ENCODE results near the gene AGMO.

Gene AGMO

DNA sequence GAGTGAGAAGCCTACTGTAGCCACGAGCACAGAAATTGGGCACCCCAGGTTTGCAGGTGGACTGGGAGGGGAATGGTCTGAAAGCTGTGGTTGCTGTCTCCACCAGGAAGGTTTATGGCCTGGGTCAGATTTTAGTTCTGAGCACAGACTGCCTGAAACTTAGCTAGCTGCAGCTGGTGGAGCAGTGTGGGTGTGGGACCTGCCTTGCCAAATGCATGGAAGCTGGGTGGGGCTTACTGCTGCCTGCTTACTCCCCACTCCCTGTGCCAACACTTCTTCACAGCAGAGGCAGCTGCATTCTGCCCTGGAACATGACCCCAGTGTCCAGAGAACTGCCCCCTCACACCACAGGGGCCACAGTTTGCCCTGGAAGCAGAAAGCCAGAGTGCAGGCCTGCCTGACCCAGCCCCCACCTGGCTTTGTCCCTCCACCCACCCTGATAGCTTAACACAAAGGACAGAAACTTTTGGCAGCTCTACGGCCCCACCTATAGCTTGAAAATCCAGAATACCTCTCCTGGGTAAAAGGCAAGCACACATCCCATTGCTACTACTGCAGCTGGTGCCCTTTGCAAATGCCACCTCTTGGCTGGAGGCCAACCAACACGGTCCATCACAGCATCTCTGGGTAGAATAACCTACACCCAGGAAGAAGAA, 281.6 kb downstream of the AGMO start:
- no peaks in the 10 kb centered on the region for H3K27me3 ChIP-seq
- no peak overlapping the region for H3K27ac ChIP-seq
- no peaks in the 10 kb centered on the region for H3K4me1 ChIP-seq
- no peaks in the 10 kb centered on the region for H3K36me3 ChIP-seq
- no peaks in the 10 kb centered on the region for H4K20me1 ChIP-seq
- H3K9ac ChIP-seq: no peak overlapping the region
- TF ChIP-seq Cebpa-rat (IDR thresholded peaks at IDR 0.05): no peak
- no peak overlapping the region for H3K4me3 ChIP-seq
- peaks cover 17 to 47% (median 27%) of the 10 kb centered on the region in 11 experiments for H3K9me3 ChIP-seq (replicated peaks in 1 of 11)
- H3K4me2 ChIP-seq: no peak overlapping the region

GRCh38 chr7:15279640-15280039, 282.2 kb downstream of the AGMO start:
- Histone ChIP-seq H4K20me1 (no peaks in the 10 kb centered on the region), H3K4me3 (no peak overlapping the region), H3K27ac (no peak overlapping the region), H3K9ac (no peak overlapping the region), H3K9me3 (replicated peaks in 1 of 11) (peaks cover 17 to 47% (median 27%) of the 10 kb centered on the region in 11 experiments), H3K4me2 (no peak overlapping the region), H3K36me3 (no peaks in the 10 kb centered on the region), H3K4me1 (no peaks in the 10 kb centered on the region), H3K27me3 (no peaks in the 10 kb centered on the region)
- no peak for TF ChIP-seq Cebpa-rat (IDR thresholded peaks at IDR 0.05)

DNA sequence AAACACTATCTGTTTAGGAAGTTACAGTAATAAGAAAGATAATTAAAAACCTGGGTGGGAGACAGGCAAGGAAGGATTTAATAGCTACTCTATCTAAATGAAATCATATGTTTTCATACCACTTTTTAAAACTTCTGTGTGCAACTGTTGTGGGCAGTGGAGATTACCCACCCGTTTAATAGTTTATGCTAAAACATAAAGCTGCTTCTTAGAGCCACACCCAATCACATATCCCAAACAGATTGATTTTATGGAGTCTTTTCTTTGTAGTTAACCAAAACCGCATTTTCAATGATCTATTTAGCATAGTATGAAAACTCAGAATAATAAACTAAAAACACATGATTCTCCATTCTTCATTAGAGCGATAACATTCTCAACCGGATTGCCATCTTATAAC, 304.1 kb downstream of the AGMO start:
- no peak overlapping the region for H3K27ac ChIP-seq
- H3K36me3 ChIP-seq: no peaks in the 10 kb centered on the region
- no peak overlapping the region for H3K9ac ChIP-seq
- no peak overlapping the region for H3K4me2 ChIP-seq
- TF ChIP-seq Cebpa-rat (IDR thresholded peaks at IDR 0.05): no peak
- no peaks in the 10 kb centered on the region for H4K20me1 ChIP-seq
- no peaks in the 10 kb centered on the region for H3K9me3 ChIP-seq (replicated peaks in 1 of 11)
- H3K4me3 ChIP-seq: no peak overlapping the region
- no peaks in the 10 kb centered on the region for H3K4me1 ChIP-seq
- H3K27me3 ChIP-seq: no peaks in the 10 kb centered on the region

GRCh38 chr7:15252181-15252580, 309.6 kb downstream of the AGMO start:
- Histone ChIP-seq H3K4me1 (no peaks in the 10 kb centered on the region), H3K36me3 (no peaks in the 10 kb centered on the region), H3K9me3 (replicated peaks in 1 of 11) (no peaks in the 10 kb centered on the region), H3K4me3 (no peak overlapping the region), H3K27me3 (no peaks in the 10 kb centered on the region), H3K9ac (no peak overlapping the region), H3K4me2 (no peak overlapping the region), H3K27ac (no peak overlapping the region), H4K20me1 (no peaks in the 10 kb centered on the region)
- TF ChIP-seq Cebpa-rat (IDR thresholded peaks at IDR 0.05): no peak

DNA sequence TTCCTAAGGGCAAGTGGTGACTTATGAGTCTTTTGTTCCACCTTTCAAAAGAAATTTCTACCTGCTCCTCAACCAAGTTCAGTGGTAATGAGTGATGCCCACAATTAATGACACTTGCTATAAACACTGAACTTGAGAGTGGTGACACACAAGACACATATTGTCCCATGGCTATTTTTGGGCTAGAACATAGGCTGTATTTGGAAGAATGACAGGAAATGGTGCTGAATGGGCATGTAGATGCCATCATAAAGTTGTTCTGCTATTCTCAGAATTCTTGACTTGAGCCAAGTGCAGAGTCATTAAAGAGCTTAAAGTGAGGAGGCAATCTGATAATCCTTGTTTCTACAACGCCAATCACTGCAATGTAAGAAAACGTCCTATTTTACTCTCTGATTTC, 313.3 kb downstream of the AGMO start:
- TF ChIP-seq Cebpa-rat (IDR thresholded peaks at IDR 0.05): no peak
- H3K4me2 ChIP-seq: no peak overlapping the region
- no peak overlapping the region for H3K4me3 ChIP-seq
- H3K9me3 ChIP-seq (replicated peaks in 1 of 11): no peaks in the 10 kb centered on the region
- no peaks in the 10 kb centered on the region for H3K36me3 ChIP-seq
- no peaks in the 10 kb centered on the region for H4K20me1 ChIP-seq
- no peaks in the 10 kb centered on the region for H3K27me3 ChIP-seq
- H3K4me1 ChIP-seq: no peaks in the 10 kb centered on the region
- H3K27ac ChIP-seq: no peak overlapping the region
- H3K9ac ChIP-seq: no peak overlapping the region

- TF ChIP-seq Cebpa-rat (IDR thresholded peaks at IDR 0.05): no peak
- Histone ChIP-seq H3K4me3 (no peak overlapping the region), H3K36me3 (no peaks in the 10 kb centered on the region), H3K27me3 (no peaks in the 10 kb centered on the region), H3K9me3 (replicated peaks in 1 of 11) (no peaks in the 10 kb centered on the region), H3K4me1 (no peaks in the 10 kb centered on the region), H3K9ac (no peak overlapping the region), H4K20me1 (no peaks in the 10 kb centered on the region), H3K4me2 (no peak overlapping the region), H3K27ac (no peak overlapping the region)
These were observed 316.0 kb downstream of the AGMO start for GRCh38 chr7:15245831-15246230.

DNA sequence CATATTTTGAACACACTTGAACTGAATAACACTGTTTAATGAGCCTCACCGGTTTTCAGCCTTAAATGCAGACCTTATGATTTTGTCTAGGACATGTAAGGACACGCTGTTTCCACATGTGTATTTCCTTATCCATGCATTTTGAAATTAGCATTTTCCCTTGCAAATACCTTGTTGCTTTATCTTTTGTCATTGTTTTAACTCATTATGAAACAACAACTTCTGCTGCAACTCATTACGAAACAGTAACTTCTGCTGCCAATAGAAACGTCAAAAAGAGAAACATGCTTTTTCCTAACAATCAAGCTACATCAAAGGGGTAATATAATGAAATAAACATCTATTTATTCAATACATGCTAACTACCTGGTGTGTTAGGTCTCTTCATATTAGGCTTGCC, 322.0 kb downstream of the AGMO start:
- Histone ChIP-seq H3K27ac (no peak overlapping the region), H3K9me3 (replicated peaks in 1 of 11) (no peaks in the 10 kb centered on the region), H3K4me3 (no peak overlapping the region), H3K27me3 (no peaks in the 10 kb centered on the region), H3K36me3 (no peaks in the 10 kb centered on the region), H3K4me2 (no peak overlapping the region), H3K9ac (no peak overlapping the region), H4K20me1 (no peaks in the 10 kb centered on the region), H3K4me1 (peaks cover 0 to 10% (median 0%) of the 10 kb centered on the region in 10 experiments; a peak in 2 of 20 replicates)
- TF ChIP-seq Cebpa-rat (IDR thresholded peaks at IDR 0.05): no peak

DNA sequence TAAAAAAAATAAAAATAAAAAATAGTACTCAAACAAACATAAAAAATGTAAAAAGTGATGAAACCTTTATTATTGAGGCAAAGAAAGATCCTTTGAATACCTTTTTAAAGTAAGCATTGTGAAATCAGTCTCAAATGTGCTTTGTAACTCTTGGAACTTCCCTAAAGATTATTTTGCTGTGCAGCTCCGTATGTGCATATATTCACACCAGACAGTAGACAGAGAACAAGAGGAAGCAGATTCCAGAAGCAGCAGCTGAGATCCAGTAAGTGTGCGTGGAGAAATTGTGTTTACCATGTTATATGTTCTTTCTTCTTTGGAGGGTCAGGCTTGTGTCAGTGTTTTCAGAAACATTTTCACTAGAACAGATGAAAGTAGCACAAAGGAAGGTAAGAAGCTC, 324.9 kb downstream of the AGMO start:
- Histone ChIP-seq H3K36me3 (no peaks in the 10 kb centered on the region), H3K4me1 (peaks cover 0 to 10% (median 0%) of the 10 kb centered on the region in 10 experiments; a peak in 2 of 20 replicates), H3K4me2 (peak overlapping the region in 2 of 11 experiments; percentile 19 to 39; a peak in 2 of 22 replicates), H4K20me1 (no peaks in the 10 kb centered on the region), H3K27me3 (no peaks in the 10 kb centered on the region), H3K9me3 (replicated peaks in 1 of 11) (no peaks in the 10 kb centered on the region), H3K4me3 (no peak overlapping the region), H3K9ac (no peak overlapping the region), H3K27ac (no peak overlapping the region)
- no peak for TF ChIP-seq Cebpa-rat (IDR thresholded peaks at IDR 0.05)

- no peaks in the 10 kb centered on the region for H3K27me3 ChIP-seq
- H3K27ac ChIP-seq: no peak overlapping the region
- no peak overlapping the region for H3K4me2 ChIP-seq
- H4K20me1 ChIP-seq: no peaks in the 10 kb centered on the region
- no peaks in the 10 kb centered on the region for H3K36me3 ChIP-seq
- no peak overlapping the region for H3K9ac ChIP-seq
- no peak for TF ChIP-seq Cebpa-rat (IDR thresholded peaks at IDR 0.05)
- H3K9me3 ChIP-seq (replicated peaks in 1 of 11): no peaks in the 10 kb centered on the region
- H3K4me1 ChIP-seq: peaks cover 0 to 10% (median 0%) of the 10 kb centered on the region in 10 experiments; a peak in 2 of 20 replicates
- H3K4me3 ChIP-seq: no peak overlapping the region
These were observed 327.4 kb downstream of the AGMO start for GRCh38 chr7:15234431-15234830.

- Histone ChIP-seq H3K36me3 (no peaks in the 10 kb centered on the region), H3K27ac (no peak overlapping the region), H3K4me2 (no peak overlapping the region), H3K27me3 (no peaks in the 10 kb centered on the region), H4K20me1 (no peaks in the 10 kb centered on the region), H3K4me1 (no peaks in the 10 kb centered on the region), H3K4me3 (no peak overlapping the region), H3K9me3 (replicated peaks in 1 of 11) (0 out of 22 replicates have a peak, but pooled peaks cover 0 to 8% (median 0%) of the 10 kb centered on the region in 11 experiments), H3K9ac (no peak overlapping the region)
- TF ChIP-seq Cebpa-rat (IDR thresholded peaks at IDR 0.05): no peak
These were observed 333.0 kb downstream of the AGMO start for GRCh38 chr7:15228831-15229230.
